GM11168 (cell line): ENCODE measurements around the gene TBC1D4.
"Not testable (repeated sequence)": the region's sequence is repeated elsewhere in the genome, so short reads cannot be mapped to it uniquely, and the experiment has no call there.

Experiments
- in situ Hi-C: fragments of 300-500 bp; cut with MboI; formaldehyde crosslinking; loops from one replicate; pipeline ENCODE4 v1.12.0; 2022; ENCODE audit warnings: low sequenced_read_pairs; ENCODE audit not compliant: unreplicated experiment

TBC1D4 gene

DNA sequence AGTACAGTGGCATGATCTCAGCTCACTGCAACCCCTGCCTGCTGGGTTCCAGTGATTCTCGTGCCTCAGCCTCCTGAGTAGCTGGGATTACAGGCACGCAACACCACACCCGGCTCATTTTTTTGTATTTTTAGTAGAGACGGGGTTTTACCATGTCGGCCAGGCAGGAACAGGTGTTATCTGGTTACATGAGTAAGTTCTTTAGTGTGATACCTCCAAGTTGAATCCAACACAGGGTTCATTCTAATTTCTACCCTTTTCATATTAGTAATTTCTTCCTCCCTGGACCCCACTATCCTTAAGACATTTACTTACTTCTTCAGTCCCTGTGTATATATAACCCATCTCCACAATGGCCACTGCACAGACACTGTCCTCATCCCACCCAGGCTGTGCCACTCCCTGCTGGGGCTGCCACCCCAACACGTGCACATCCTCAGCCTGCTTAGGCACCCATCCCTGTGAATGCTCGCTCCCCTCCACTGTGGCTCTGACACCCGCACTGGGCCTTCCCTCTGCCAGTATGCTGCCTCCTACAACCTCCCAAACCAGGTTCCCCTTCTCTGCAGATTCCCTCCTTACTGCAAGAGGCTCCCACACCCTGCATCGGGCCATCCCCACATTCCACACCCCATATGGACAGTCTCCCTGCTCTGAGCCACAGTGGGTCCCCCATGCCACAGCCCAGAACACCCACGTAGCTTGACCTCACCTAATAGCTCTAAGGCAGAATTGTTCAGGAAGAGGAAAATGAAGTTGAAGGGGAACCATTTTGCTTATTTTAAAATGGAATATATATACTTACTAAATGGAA, 147.1 kb downstream of the TBC1D4 start:
- in situ Hi-C loops = no loop called here

DNA sequence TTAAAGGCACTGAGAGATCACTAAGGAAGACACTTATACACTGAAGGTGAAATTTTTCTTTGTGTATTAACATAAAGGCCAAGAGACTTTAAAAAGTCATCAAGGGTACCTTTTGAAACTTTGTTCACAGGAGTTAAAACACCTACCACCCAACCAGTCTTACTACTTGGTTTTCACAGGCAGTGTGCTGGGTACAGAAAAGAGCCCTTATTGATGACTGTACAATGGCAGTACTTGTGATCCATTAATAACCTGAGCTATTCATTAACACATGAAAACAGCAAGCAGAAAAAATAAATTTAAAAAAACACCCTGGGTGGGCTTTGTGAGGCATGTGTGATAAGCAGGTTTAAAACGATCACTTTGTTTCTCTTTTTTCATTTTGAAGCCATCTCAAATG, 148.9 kb downstream of the TBC1D4 start:
- in situ Hi-C loops = no loop called here

DNA sequence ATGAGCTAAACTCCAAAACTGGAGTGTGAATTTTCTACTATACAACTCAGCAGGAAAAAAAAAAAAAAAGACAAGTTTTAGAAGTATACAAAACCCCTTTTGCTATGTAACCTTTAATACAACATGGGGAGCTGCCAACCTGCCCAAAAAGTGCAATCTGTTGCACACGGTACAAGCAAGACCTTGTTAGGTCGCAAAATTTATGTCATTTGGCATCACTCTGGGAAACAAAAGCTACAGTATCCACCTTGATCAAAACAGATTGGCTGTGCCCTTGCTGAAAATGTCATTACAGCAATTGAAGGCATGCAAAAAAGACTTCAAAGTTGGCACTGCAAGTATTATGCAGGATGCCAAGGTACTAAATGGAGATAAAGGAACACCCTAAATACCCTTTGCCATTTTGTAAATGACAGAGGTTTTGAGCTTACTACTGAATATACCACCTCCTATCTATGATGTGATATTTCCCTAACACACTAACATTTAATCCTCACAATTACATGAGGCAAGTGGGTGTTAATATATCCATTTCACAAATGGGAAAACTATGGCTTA, 150.1 kb downstream of the TBC1D4 start:
- in situ Hi-C loops = no loop called here

DNA sequence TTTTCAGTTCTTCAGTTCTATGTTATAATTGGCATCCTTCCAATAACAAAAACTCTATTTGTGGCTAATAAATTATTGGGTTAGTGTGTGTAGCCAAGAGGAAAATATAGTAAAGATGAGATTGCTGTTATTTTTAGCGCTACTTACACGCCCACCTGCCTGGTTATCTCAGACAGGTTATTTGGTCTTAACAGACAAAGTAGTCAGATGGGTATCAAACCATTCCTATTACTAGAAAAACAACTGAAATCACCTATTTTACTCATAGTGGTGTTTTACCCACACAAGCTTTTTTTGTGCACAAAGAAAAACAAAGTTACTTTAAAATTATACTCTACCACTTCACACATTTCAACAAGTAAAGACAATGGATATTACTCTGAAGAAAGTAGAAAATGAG, 151.2 kb downstream of the TBC1D4 start:
- in situ Hi-C loops = no loop called here

DNA sequence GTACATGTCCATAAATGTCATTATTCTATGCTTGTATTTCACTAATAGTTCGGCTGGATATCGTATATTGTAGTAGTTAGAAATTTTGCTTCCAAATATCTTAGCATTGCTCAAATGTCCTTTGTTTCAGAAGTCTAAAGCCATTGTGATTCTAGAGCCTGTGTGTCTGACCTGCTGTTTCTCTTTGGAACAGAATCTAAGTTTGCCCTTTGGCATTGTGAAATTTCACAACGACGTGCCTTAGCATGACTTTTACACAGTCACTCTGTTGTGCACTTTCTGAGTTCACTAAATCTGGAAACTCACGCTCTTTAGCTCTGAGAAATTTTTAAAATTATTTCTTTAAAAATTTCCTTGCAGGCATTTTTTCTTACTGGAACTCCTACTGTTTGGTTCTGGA, 152.2 kb downstream of the TBC1D4 start:
- in situ Hi-C loops = no loop called here

DNA sequence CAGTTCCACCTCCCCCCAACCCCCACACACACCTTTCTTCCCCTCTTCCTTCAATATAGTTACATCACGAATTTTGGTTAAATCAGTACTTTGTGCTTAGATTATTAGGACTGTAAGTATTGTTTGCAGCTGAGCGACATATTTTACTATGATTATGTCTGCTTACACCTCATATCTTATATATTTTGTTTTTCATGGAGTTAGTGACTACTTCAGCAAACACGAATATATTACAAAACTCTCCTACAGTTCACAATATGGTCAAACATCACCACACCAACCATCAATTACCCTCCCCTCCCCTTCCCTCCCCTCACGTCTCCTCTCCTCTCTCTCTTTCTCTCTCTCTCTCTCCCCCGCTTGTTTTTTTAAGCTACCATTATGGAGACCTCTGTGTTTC, 152.9 kb downstream of the TBC1D4 start:
- in situ Hi-C loops = no loop called here

DNA sequence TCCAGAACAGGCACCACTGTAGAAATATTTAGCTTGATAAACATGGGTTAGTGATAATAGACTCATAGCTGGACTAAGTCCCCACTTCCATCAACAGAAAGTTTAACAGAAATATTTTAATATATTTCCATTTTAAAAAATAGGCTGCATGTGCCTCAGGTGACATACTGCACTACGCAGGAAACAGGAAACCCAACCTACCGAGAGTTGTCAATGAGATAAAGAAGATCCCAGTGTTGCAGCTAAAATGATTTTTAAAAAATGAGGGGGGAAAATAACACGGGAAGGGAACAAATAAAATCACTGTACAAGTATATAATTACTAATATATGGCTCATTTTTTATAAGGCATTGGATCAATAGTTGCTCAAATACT, 154.8 kb downstream of the TBC1D4 start:
- in situ Hi-C loops = no loop called here

DNA sequence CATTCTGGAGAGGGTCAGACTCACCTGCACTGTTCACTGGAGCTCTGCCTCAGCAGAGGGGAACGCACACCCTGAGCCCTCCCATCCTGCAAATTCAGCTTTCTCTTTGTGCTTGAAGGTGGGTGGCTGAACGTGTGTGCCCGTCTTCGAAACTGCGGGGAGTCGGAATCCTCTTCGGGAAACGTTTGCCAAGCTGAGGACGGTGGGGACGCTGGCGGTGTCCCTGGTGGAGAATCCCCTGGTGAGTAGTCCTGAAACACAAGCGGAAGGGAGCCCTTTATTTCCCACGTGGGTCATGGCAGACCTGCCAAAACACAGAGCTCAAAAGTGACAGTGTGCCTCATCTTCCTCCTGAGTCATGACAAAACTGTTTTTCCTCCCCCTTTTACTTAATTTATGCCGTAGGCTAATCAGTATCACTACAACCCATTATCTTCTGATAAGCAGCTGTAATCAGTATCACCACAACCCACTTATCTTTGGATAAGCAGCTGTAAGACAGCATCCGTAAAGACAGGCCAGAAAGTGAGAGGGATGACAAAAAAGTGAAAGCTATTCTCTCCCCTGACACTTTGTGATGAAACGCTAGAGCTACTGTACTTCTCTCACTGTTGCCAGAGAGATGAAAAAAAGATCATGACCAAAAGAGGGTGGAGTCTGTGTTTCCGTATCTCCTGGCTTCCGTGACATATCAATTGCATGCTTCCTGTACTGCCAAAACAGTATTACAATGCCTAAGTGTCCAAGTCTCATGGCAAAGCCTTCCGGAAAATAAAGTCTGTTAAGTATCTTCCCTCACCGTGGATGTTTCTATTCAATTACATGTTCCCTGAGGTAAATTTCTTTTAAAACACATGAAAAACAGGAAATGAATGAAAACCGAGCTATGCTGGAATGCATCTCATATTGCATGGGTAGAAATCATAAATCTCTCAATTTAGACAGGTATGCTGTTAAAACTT, 155.5 kb downstream of the TBC1D4 start:
- in situ Hi-C loops = no loop called here

DNA sequence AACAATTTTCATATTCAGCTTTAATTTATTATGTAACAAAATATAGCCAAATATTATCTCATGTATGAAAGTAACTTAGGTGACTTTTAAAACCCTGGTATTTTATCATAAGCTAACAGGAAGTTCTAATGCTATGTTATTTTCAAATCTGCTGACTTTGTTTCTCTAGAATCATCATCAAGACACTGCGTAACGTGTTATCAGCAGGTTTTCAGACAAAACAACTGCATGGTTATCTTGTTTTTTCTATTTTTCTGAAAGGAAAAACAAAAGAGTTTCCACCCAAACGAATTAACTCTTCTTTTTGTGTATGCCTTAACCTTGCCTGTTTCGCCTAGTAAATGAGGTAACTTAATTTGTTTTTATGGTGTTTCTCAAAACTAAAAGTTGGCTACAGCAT, 156.3 kb downstream of the TBC1D4 start:
- in situ Hi-C loops = no loop called here

DNA sequence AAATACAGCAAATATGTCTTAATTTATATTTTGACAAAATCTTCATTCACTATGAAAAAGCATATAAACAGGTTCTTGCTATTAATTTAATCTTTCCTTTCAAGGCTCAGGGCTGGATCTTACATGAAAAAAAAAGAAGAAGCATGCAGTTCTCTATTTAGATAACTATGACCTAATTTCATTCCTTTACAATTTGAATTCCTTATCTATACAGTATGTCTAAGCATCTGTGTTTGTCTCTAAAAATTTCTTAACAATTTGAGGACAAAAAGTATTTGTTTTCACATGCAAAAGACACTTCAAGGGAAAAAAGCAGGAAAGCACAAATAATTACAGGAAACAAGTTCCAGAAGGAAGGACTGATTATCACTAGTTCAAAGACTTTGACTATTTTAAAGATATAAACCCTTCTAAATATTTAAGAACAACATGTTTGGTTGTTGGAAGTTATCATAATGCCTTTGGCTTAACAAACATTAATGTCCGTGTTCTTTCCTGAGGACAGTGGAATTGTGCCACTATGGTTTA, 157.5 kb downstream of the TBC1D4 start:
- in situ Hi-C loops = no loop called here

DNA sequence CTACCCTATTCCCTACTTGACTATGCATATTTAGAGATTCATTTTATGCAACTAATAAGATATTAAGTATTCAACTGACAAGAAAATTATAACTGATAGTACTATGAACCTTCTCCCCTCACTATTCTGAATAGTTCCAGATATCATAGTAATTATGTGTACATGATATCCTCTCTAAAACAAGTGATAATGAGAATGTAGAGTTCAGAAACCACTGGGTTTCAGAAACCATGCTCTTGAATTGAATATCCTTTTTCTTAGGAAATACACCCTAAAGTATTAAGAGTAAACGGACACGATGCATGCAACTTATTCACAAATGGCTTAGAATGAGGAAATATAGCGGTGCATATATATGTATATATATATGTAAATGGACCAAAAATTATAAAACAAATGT, 160.9 kb downstream of the TBC1D4 start:
- in situ Hi-C loops = no loop called here

DNA sequence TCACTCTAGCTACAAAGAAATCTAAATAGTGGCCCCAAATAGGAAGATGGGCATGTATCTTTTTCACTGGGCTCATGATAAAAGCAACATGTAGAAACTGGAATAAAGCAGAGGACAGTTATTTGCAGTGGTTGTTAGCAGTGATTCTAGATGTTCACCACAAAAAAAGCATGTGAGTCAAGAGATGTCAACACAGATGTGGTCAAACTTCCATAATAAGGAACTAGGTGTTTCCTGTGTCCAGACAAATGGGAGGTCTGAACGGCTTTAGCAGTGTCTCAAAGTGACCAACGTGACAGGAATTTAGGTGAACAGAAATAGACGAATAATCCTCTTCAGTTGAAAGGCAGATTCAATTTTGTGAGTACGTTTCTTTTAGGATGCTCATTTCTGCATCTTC, 162.7 kb downstream of the TBC1D4 start:
- in situ Hi-C loops = no loop called here

DNA sequence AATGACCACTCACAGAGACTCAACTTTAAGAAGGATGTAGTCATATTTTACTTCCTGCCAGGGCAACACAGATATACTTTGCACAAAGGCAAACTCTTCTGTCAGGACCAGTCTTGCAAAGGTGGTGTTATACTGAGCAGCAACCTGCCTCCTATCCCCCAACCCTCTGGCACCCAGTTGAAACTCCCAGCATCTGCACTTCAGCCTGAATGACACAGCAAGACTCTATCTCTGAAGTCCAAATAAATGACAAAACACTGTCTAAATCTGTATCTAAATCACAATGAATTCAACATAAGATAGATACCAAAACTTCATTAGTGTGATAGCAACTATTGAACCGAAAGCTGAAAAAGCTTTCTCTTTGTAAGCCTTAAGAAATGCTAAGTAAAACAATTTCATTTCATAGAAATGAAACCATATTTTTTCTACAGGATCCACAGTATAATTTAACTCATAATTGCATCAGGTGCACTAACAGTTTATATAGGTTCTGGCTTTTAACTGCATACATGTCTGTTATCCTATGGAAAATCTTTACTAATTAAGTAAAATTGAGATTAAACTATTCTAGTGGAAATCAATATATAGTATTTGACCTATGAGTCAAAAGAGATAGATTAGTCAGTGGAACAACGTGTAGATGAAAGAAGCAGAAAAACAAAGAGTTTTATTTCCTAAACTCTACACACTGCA, 163.7 kb downstream of the TBC1D4 start:
- in situ Hi-C loops = no loop called here

DNA sequence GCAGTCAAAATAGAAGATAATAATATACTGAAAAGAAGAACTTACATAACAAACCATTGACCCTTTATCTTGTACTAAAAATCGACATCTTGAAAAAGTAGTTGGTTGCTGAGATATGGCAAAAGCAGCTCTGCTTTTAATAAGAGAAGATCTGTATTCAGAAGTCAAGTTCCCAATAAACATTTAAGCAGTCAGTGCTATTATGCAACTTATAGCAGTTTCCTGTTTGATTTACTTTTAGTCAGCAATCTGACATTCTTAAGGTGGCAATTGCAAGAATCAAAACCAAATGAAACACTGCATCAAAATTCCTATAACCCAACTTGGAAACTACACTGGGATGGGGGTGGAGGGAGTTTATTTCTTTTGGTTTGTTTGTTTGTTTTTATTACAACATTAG, 165.5 kb downstream of the TBC1D4 start:
- in situ Hi-C loops = no loop called here

DNA sequence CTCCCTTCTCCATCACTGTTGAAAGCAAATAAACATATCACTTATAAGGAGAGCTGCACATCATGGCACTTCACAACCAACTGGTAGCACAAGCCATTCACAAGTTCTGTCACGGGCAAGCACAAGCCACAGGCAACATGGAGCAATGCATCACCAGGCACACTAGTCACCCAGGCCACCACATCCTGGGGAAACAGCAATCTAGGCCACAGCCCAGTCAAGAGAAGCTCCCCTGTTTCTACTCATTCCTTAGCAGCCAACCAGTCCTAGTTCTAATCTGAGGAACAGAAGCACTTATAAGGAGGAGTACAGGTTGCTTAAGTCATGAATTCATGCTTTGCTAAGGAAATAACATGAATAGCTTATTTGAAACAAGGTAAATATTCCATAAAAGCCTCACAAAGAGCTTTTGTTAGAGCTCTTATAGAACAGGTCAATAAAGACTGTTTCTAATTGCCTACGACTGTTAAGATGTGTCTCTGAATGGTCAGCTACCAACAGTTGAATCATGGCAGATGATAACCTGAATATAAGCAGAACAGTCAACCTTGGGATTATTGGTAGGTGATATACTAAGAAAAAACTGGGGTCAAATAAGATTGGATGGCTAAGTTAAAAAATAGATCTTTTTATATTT, 169.0 kb downstream of the TBC1D4 start:
- in situ Hi-C loops = no loop called here

DNA sequence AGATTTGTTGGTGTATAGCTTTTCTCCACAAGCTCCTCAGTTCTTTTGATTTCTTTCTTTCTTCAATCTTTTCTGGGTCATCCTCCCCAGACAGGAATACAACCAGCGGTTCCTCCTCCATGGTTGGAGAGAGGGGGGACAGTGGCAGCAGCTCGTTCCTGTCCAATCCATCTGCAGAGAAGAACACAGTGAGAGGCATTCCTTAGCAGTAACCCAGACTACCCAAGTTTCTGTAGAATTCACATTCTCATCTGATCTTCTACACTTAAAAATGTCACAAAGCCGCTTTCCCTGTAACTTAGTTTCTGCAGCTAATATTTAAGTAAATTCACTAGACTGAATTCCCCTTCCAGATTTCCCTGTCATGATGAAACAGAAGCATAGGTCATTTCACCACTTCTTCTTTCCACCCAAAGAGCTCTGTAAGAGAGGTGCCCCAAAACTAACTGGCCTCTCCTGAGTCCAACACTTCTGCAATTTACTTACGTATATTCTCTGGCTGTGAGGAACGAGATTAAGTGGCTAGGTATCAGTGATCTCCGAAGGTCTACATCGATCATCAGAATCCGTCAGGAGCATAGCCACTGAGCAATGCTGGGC, 171.9 kb downstream of the TBC1D4 start:
- in situ Hi-C loops = no loop called here

DNA sequence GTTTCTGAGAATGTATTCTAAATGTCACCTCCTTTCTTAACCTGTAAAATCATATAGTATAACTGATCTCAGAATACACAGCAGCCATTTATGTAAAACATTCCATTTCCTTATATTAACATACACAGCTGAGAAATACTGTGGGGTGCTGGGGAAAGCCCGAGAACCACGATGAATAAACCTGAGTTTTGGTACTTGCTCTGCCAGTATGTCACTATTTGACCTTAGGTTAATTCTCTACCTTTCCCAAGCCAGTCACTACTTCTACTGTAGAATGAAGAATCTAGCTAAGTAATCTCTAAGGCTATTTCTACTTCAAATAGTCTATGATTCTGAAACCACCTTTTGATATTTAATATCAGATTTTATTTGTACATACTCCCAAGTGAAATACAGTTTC, 173.7 kb downstream of the TBC1D4 start:
- in situ Hi-C loops = no loop called here

DNA sequence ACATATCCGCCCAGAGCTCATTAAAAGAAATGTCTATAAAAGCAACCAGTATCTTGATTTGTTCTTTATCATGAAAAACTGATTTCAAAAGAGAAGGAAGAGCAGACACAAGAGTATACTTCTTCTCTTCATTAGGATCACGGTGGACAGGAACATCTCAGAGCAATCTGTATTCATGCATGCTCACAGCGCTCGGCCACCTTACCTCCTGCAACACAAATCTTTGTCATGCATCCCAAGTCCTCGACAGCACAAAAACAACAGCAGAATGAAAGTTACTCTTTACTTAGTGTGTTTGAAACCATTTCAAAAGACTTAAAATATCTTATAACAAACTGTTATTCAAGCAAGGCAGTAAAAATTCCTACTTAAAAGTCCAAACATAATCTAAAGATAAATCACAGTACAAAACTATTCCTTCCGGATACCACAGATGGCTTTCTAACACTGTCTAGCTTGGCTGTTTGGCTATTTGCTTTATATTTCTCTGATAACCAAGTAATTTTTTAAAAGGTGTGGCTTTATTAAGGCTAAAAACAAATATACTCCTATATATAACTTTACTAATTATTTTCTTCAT, 174.5 kb downstream of the TBC1D4 start:
- in situ Hi-C loops = no loop called here

DNA sequence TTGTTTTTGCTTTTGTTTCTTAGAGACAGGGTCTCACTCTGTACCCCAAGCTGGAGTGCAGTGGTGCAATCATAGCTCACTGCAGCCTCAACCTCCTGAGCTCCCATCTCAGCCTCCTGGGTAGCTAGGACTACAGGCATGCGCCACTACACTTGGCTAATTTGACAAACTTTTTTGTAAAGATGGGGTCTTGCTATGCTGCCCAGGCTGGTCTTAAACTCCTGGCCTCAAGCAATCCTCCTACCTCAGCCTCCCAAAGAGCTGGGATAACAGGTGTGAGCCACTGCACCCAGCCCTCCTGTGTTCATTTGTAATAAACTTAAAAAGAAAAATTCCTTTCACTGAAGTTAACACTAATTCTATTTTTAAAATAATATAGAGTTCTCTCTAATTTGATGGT, 175.0 kb downstream of the TBC1D4 start:
- in situ Hi-C loops = not testable (repeated sequence)
